HG02885 (cell line): ENCODE results near the gene RAD51B.
"Not testable (repeated sequence)": the region's sequence is repeated elsewhere in the genome, so short reads cannot be mapped to it uniquely, and the experiment has no call there.

Experiments used
- ATAC-seq: cut with Tn5 transposase; IDR thresholded peaks from one replicate; pipeline ENCODE4 v1.9.1; 2021; ENCODE audit warnings: mild to moderate bottlenecking; ENCODE audit not compliant: unreplicated experiment, poor library complexity

The RAD51B gene

GRCh38 chr14:68048815-68049214, 229.2 kb downstream of the RAD51B start:
- ATAC-seq: not testable (repeated sequence)

- ATAC-seq: no peak
Measured at GRCh38 chr14:68050177-68050576, 230.6 kb downstream of the RAD51B start.

GRCh38 chr14:68051146-68051545, 231.6 kb downstream of the RAD51B start:
- ATAC-seq: no peak

GRCh38 chr14:68060198-68060597, 240.6 kb downstream of the RAD51B start:
- no peak for ATAC-seq

GRCh38 chr14:68062651-68063050, 243.1 kb downstream of the RAD51B start:
- no peak for ATAC-seq

GRCh38 chr14:68065322-68065721, 245.7 kb downstream of the RAD51B start:
- ATAC-seq: no peak

GRCh38 chr14:68074765-68075381, 255.3 kb downstream of the RAD51B start:
- ATAC-seq: no peak

GRCh38 chr14:68075382-68076029, 255.9 kb downstream of the RAD51B start:
- ATAC-seq: no peak

GRCh38 chr14:68076451-68076850, 256.9 kb downstream of the RAD51B start:
- no peak for ATAC-seq

GRCh38 chr14:68079941-68080697, 260.5 kb downstream of the RAD51B start:
- ATAC-seq: no peak

GRCh38 chr14:68081489-68081888, 261.9 kb downstream of the RAD51B start:
- ATAC-seq: no peak

- ATAC-seq: no peak
Measured at GRCh38 chr14:68082698-68083291, 263.2 kb downstream of the RAD51B start.

- ATAC-seq: no peak
Measured at GRCh38 chr14:68084256-68084655, 264.7 kb downstream of the RAD51B start.

GRCh38 chr14:68085742-68086141, 266.2 kb downstream of the RAD51B start:
- ATAC-seq: no peak

- no peak for ATAC-seq
Measured at GRCh38 chr14:68088451-68088854, 268.9 kb downstream of the RAD51B start.

GRCh38 chr14:68089146-68089731, 269.7 kb downstream of the RAD51B start:
- ATAC-seq: no peak

GRCh38 chr14:68094158-68094557, 274.6 kb downstream of the RAD51B start:
- ATAC-seq: no peak

GRCh38 chr14:68094752-68095151, 275.2 kb downstream of the RAD51B start:
- ATAC-seq: no peak

GRCh38 chr14:68097727-68098126, 278.1 kb downstream of the RAD51B start:
- no peak for ATAC-seq

- ATAC-seq: no peak
Measured at GRCh38 chr14:68098834-68099233, 279.3 kb downstream of the RAD51B start.
